Measurements from ENCODE around the gene ACOT9.
"Not testable (repeated sequence)": the region's sequence is repeated elsewhere in the genome, so short reads cannot be mapped to it uniquely, and the experiment has no call there.

The ACOT9 gene

DNA sequence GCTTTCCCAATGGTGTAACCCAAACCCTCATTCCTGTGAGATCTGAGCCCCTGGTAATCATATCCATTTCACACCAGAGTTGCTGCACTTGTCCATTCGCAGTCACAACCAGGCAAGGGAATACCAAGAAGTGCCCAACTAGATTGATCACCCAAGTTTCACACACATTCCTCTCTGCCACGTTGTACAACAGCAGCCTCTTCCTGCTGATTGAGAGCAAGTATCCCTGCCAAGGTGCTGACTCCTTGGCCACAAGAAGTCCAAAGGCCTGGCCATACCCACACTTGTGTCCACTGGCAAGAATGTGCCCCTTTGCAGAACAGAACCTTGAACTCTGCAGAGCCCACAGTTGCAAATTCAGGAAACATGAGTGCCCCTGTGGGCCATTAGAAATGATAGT, 6.5 kb upstream of the ACOT9 start:
- H3K4me3 ChIP-seq (ENCODE audit: control insufficient read depth, low read depth, low read length) = no peak overlapping the region
- DNase-seq (ENCODE audit: low read depth) = no peak
- no peak for TF ChIP-seq CTCF (IDR thresholded peaks at IDR 0.05; ENCODE audit: control insufficient read depth, insufficient read depth, low read depth, low read length, missing control alignments)

DNA sequence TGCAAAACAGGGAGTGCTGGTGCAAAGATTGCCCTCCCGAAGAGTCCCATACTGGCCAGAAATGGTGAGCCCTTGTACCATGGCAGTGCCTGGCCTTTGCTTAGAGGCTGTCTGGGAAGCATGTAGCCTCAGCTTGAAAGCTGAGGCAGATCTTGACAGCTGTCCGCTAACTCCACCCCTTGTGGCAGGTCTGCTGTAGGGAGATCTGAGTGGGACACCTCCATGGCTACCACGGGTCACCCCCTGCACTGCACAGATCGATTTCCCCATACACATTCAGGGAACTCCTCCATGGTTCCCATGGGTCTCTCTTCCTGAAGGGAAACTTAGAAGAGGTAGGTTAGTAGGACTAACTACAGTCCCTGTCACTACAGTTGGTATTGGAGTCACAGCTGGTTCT, 6.1 kb upstream of the ACOT9 start:
- H3K4me3 ChIP-seq (ENCODE audit: control insufficient read depth, low read depth, low read length) = no peak overlapping the region
- TF ChIP-seq CTCF (IDR thresholded peaks at IDR 0.05; ENCODE audit: control insufficient read depth, insufficient read depth, low read depth, low read length, missing control alignments) = no peak
- DNase-seq (ENCODE audit: low read depth) = no peak

DNA sequence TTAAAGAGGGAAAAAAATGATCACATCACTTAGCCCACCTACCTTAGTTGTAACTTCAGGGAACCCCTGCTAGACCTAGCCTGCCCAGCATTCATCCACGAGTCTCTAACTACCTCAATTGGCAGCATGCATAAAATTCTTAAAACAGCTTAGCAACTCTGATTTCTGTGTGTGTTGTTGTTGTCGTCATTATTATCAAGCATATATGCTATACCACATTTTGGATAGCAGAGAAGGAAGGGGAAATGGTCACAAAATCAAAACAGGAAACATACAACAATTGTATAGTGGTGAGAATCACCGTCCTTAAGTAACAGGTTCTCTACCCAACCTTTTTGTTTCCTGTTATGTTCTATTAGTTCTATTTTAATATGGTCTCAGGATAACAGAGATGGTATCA, 2.7 kb upstream of the ACOT9 start:
- no peak for DNase-seq (ENCODE audit: low read depth)
- H3K4me3 ChIP-seq (ENCODE audit: control insufficient read depth, low read depth, low read length) = no peak overlapping the region
- TF ChIP-seq CTCF (IDR thresholded peaks at IDR 0.05; ENCODE audit: control insufficient read depth, insufficient read depth, low read depth, low read length, missing control alignments) = no peak

GRCh38 chrX:23743623-23743971, 521 bp upstream of the ACOT9 start:
- DNase-seq (ENCODE audit: low read depth) = not testable (repeated sequence)

DNA sequence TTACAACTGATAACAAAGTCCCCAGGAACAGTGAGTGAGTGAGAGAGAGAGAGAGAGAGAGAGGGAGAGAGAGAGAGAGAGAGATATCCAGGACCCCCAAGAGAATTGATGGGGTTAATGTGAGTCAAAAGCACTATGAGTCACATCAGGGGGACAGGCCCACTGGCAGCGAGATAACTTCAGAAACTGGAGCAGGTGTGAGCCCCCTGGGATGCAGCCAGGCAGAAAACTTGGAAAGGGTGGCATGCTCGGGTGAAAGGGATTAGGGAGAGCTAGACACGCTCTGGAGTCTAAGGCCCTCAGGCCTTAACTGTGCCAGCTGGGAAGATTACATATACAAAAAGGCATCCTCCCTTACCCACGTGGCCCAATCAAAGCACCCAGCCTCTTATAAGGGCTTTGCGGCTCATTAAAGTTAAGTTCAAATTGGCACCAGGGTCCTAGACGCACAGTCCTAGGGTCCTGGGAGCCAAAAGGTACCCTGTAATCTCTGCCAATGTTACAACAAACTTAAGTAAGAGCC, 841 bp downstream of the ACOT9 start:
- peak overlapping the region; percentile 86 for H3K4me3 ChIP-seq (ENCODE audit: control insufficient read depth, low read depth, low read length)
- no peak for TF ChIP-seq CTCF (IDR thresholded peaks at IDR 0.05; ENCODE audit: control insufficient read depth, insufficient read depth, low read depth, low read length, missing control alignments)
- peak; percentile 55 for DNase-seq (ENCODE audit: low read depth)

More at GRCh38 chrX:23743623-23743971, 521 bp upstream of the ACOT9 start:
- H3K4me3 ChIP-seq (ENCODE audit: control insufficient read depth, low read depth, low read length) = peak overlapping the region; percentile 86; the same call in 1 of the 2 replicates

GRCh38 chrX:23737413-23737812, 5.7 kb downstream of the ACOT9 start:
- no peak overlapping the region for H3K4me3 ChIP-seq (ENCODE audit: control insufficient read depth, low read depth, low read length)
- TF ChIP-seq CTCF (IDR thresholded peaks at IDR 0.05; ENCODE audit: control insufficient read depth, insufficient read depth, low read depth, low read length, missing control alignments) = no peak
- DNase-seq (ENCODE audit: low read depth) = no peak

GRCh38 chrX:23736030-23736429, 7.0 kb downstream of the ACOT9 start:
- no peak for TF ChIP-seq CTCF (IDR thresholded peaks at IDR 0.05; ENCODE audit: control insufficient read depth, insufficient read depth, low read depth, low read length, missing control alignments)

More at GRCh38 chrX:23736030-23736429, 7.0 kb downstream of the ACOT9 start:
- no peak for DNase-seq (ENCODE audit: low read depth)
- no peak overlapping the region for H3K4me3 ChIP-seq (ENCODE audit: control insufficient read depth, low read depth, low read length)
